Breast epithelium (tissue), 4 donors: Measurements from ENCODE around the gene NTHL1. TPM values are rescaled to one million over a fixed set of nuclear protein-coding genes. Genes with fewer than 3 reads are reported as not detected.

ENCODE experiments used
- DNase-seq, 2 donors: peaks; one replicate each; pipeline ENCODE4 v3.0.0-alpha.2; 2019; ENCODE audit warnings: low spot score in 2 of 2
- H3K27ac ChIP-seq, 2 donors: fragments of 200-600 bp; sonication (generic) in 1 of 2; one replicate each; pipeline ENCODE4 v1.5.1; 2016 to 2019; ENCODE audit warnings: mild to moderate bottlenecking in 1 of 2
- H3K27me3 ChIP-seq, 2 donors: fragments of 200-600 bp; sonication (generic) in 1 of 2; one replicate each; pipeline versions ENCODE4 v1.5.1 to v1.6.0; 2017 to 2019; ENCODE audit warnings: control low read depth in 1 of 2, mild to moderate bottlenecking in 1 of 2
- H3K36me3 ChIP-seq: fragments of 200-600 bp; one replicate; pipeline ENCODE4 v1.5.1; 2019
- H3K4me1 ChIP-seq, 2 donors: fragments of 200-600 bp; sonication (generic); one replicate each; pipeline ENCODE4 v1.5.1; 2016 to 2019; ENCODE audit warnings: control low read depth in 1 of 2
- H3K4me3 ChIP-seq, 3 donors: fragments of 200-600 bp; sonication (generic); 1 replicate in 2 of 3; 2 replicates in 1 of 3; pipeline ENCODE4 v1.5.1; 2016 to 2019; ENCODE audit warnings: mild to moderate bottlenecking in 3 of 3, moderate library complexity in 2 of 3
- H3K9me3 ChIP-seq, 2 donors: fragments of 200-600 bp; sonication (generic) in 1 of 2; one replicate each; pipeline ENCODE4 v1.5.1; 2016 to 2019; ENCODE audit warnings: control low read depth in 1 of 2
- POLR2A ChIP-seq: fragments of 450-650 bp; IDR thresholded peaks from one replicate; pipeline ENCODE4 v1.6.1; 2016; ENCODE audit warnings: antibody characterized with exemption, mild to moderate bottlenecking, moderate library complexity
- POLR2AphosphoS5 ChIP-seq, 3 donors: sonication (generic); formaldehyde crosslinking; IDR thresholded peaks; one replicate each; pipeline ENCODE4 v1.6.1; 2017; ENCODE audit warnings: antibody characterized with exemption in 3 of 3
- intact Hi-C: fragments of 100-400 bp; cut with DNase I; formaldehyde crosslinking; loops from one replicate; pipeline ENCODE4 v1.15.1; 2023; ENCODE audit warnings: low total_unique reads
- total RNA-seq, 3 donors: library from RNA; depleted of rRNA; stranded (reverse); fragments of >200 nt; gene quantifications; one replicate each; pipeline ENCODE4 v1.1.0, GENCODE V29; 2016
- TF ChIP-seq, protein P1 (sequence below), 3 donors: fragments of 450-650 bp; IDR thresholded peaks; one replicate each; pipeline ENCODE4 v1.5.1; 2016 to 2017; ENCODE audit warnings: antibody characterized with exemption in 3 of 3, mild to moderate bottlenecking in 3 of 3, moderate library complexity in 3 of 3

NTHL1 gene
- total RNA-seq, 3 donors from 2014 or later, result 10.6 to 27.9 (median 16.1) TPM

DNA sequence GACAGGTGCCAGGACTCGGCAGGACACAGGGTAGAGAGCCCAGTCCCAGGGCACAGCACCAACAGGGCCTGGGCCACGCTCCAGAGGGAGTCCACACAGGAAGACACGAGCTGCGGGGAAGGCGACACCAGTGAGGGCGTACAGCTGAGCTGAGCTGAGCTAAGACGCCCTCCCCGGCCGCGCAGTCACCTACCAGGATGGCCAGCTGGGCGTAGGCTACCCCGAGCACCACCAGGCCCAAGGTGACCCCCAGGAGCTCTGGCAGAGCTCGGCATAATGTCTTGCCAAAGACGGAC is 42.8 kb upstream of the NTHL1 start:
- no peaks in the 10 kb centered on the region for H3K27me3 ChIP-seq
- H3K4me1 ChIP-seq, result no peaks in the 10 kb centered on the region
- intact Hi-C loops, result no loop called here
- no peaks in the 10 kb centered on the region for H3K36me3 ChIP-seq
- TF ChIP-seq POLR2AphosphoS5 (IDR thresholded peaks at IDR 0.05), result no peak
- TF ChIP-seq, protein P1, sequence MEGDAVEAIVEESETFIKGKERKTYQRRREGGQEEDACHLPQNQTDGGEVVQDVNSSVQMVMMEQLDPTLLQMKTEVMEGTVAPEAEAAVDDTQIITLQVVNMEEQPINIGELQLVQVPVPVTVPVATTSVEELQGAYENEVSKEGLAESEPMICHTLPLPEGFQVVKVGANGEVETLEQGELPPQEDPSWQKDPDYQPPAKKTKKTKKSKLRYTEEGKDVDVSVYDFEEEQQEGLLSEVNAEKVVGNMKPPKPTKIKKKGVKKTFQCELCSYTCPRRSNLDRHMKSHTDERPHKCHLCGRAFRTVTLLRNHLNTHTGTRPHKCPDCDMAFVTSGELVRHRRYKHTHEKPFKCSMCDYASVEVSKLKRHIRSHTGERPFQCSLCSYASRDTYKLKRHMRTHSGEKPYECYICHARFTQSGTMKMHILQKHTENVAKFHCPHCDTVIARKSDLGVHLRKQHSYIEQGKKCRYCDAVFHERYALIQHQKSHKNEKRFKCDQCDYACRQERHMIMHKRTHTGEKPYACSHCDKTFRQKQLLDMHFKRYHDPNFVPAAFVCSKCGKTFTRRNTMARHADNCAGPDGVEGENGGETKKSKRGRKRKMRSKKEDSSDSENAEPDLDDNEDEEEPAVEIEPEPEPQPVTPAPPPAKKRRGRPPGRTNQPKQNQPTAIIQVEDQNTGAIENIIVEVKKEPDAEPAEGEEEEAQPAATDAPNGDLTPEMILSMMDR (IDR thresholded peaks at IDR 0.05), result no peak
- TF ChIP-seq POLR2A, result no peak
- DNase-seq, result no peak
- no peaks in the 10 kb centered on the region for H3K9me3 ChIP-seq
- no peak overlapping the region for H3K4me3 ChIP-seq
- no peak overlapping the region for H3K27ac ChIP-seq

DNA sequence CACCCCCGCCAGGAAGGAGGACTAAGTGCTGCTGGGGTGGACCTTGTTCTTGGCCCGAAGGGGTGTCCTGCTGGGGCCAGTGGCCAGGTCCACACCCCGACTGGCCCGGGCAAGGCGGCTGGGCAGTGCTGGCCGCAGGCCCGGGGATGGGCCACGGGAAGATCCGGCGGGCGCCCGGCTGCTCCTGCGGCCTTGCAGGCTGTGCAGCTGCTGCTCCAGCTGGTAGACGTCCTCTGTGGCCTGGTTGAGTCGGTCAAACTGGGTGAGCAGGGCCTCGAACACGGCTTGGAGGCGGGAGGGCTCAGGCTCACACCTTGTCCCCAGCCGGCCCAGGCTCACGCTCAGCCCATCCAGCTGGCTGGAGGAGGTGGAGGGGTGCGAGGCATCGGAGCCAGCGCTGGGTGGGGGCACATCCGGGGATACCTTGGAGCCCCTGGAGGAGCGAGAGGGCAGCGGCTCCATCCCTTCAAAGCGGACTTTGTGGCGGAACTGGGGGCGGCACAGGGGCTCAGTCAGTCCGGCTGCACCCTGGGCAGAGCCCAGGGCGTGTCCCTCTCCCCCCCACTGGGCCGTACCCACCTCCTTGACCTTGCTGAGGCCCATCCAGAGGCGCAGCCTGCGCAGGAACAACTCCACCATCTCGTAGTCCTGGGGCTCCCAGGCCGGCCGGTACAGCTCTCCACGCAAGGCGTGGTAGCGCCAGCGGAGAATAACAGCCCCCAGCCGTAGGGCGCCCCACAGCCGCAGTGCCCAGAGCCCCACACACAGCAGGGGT is 42.3 kb upstream of the NTHL1 start:
- intact Hi-C loops, result no loop called here
- Histone ChIP-seq H3K36me3 (no peaks in the 10 kb centered on the region), H3K9me3 (no peaks in the 10 kb centered on the region), H3K4me1 (no peaks in the 10 kb centered on the region), H3K4me3 (no peak overlapping the region), H3K27ac (no peak overlapping the region), H3K27me3 (no peaks in the 10 kb centered on the region)
- TF ChIP-seq POLR2AphosphoS5 (IDR thresholded peaks at IDR 0.05) (no peak), POLR2A (no peak)
- TF ChIP-seq, protein P1 (IDR thresholded peaks at IDR 0.05), result no peak
- DNase-seq, result no peak

DNA sequence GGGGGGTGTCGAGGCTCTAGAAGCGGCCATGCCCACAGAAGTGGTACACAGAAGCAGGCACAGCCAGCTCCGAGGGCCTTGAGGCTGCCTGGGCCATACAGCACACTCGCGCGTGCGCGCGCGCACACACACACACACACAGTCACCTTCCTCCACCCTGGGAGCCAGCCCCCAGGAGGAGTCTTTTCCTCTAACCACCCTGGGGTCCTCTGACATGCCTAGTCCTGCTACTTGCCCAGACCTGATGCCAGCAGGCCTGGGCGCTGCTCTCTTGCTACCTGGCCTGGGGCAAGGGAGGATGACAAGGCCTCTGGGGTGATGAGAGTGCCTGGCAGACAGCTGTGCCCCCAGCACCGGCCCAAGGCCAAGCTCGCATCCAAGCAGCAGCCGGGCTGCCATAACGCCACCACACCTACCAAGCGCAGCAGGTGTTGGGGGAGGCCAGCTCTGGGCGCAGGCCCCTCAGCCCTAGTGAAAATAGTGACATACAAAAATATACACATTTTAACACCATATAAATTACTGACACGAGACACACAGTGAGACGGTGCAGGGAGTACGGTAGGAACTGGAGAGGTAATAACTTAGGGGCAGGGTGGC is 41.2 kb upstream of the NTHL1 start:
- H3K4me1 ChIP-seq, result no peaks in the 10 kb centered on the region
- H3K9me3 ChIP-seq, result no peaks in the 10 kb centered on the region
- H3K27ac ChIP-seq, result no peak overlapping the region
- no peaks in the 10 kb centered on the region for H3K27me3 ChIP-seq
- intact Hi-C loops, result no loop called here
- DNase-seq, result no peak
- no peak overlapping the region for H3K4me3 ChIP-seq
- H3K36me3 ChIP-seq, result no peaks in the 10 kb centered on the region
- TF ChIP-seq POLR2AphosphoS5 (IDR thresholded peaks at IDR 0.05) (no peak), POLR2A (no peak)
- TF ChIP-seq, protein P1 (IDR thresholded peaks at IDR 0.05), result no peak

DNA sequence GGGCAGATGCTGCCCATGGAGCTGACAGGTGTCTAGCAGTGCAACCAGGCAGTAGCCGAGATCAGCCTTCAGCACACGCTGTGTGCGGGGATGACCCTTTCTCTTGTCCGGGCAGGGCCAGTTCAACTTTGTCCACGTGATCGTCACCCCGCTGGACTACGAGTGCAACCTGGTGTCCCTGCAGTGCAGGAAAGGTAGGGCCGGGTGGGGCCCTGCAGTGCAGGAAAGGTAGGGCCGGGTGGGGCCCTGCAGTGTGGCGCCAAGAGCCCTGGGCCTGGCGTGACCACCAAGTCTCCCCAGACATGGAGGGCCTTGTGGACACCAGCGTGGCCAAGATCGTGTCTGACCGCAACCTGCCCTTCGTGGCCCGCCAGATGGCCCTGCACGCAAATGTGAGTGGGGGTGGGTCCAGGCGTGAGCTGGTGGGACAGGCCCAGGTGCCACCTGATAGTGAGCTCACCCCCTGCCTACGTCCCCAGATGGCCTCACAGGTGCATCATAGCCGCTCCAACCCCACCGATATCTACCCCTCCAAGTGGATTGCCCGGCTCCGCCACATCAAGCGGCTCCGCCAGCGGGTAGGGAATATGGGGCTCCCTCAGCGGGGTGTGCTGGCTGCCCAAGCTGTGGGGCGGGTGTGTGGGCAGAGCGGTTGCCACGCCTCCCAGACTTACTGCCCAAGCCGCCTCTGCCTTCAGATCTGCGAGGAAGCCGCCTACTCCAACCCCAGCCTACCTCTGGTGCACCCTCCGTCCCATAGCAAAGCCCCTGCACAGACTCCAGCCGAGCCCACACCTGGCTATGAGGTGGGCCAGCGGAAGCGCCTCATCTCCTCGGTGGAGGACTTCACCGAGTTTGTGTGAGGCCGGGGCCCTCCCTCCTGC is 40.4 kb upstream of the NTHL1 start:
- intact Hi-C loops, result no loop called here
- Histone ChIP-seq H3K36me3 (no peaks in the 10 kb centered on the region), H3K4me1 (peaks cover 0 to 3% of the 10 kb centered on the region in 2 donors), H3K4me3 (no peak overlapping the region), H3K27me3 (no peaks in the 10 kb centered on the region), H3K27ac (no peak overlapping the region), H3K9me3 (no peaks in the 10 kb centered on the region)
- TF ChIP-seq, protein P1 (IDR thresholded peaks at IDR 0.05), result no peak
- TF ChIP-seq POLR2AphosphoS5 (IDR thresholded peaks at IDR 0.05) (no peak), POLR2A (no peak)
- no peak for DNase-seq
